HG03108 (cell line): ENCODE results near the gene ZFP2.
"Not testable (repeated sequence)": the region's sequence is repeated elsewhere in the genome, so short reads cannot be mapped to it uniquely, and the experiment has no call there.

Source experiments
- ATAC-seq: cut with Tn5 transposase; IDR thresholded peaks from one replicate; pipeline ENCODE4 v1.9.1; 2021; ENCODE audit warnings: moderate library complexity; ENCODE audit not compliant: unreplicated experiment

Gene ZFP2

DNA sequence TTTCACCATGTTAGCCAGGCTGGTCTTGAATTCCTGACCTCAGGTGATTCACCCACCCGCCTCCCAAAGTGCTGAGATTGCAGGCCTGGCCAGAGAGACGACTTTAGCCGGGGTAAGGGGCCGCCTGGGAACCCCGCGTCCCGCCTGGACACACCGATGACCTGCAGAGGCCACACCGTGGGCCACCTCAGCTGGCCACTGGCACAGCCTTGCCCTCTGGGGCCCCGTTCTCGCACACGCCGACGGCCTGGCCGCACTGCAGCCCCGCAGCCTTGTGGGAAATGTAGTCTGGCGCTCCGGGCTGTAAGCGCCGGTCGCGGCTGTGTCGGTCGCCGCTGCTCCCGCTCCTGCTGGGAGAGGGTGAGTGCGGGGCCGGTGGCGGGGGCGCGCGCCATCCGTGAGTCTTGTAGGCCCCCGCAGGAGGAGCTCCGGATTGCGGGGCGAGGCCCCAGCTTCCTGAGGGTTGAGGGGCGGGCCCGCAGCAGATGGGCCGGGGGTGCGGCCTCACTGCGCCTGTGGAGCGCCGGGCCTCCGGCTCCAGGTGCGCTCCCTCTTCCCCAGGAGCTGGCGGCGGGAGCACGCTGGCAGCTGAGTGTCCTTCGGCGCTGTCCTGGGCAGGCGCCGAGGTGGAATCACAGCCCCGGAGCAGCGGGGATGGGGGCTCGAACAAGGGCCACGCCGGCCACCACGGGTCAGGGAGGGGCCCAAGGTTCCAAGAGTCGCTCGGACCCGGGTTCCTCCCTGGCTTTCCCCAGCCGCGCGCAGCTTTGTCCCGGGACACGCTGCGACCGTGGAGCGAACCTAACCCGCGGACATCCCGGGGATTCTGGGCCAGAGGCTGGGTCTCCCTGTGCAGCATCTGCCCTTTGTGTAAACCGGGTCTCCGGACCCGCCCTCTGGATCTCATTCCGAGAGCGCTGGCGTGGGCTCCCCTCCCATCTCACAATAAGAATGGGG lies at the start of gene ZFP2:
ZFP2 (plus strand) TSS at position 299 of the 957 bp plus-strand sequence. CDS start 35,401 bp downstream, outside the sequence.
- peak; percentile 72 for ATAC-seq

DNA sequence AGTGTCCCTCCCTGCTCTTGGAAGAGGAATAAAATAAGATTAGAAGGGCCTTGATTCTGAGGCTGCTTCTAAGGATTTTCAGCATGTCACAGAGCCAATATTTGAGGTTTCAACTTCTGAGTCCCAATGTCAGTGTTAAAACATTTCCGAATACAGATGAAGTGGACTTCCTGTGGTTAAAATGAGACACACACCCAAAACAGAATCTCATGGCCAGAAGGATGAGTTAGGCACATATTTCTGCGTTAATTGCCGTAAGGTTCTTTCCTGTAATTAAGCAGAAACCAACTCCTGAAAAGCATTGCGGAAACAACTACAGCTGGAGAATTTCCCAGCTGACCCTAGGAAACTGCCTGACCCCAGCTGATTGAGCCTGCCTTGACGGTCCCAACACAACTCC lies 46.4 kb upstream of the ZFP2 start:
- no peak for ATAC-seq

- ATAC-seq, result no peak
These were observed 43.8 kb upstream of the ZFP2 start for GRCh38 chr5:178851951-178852350.

DNA sequence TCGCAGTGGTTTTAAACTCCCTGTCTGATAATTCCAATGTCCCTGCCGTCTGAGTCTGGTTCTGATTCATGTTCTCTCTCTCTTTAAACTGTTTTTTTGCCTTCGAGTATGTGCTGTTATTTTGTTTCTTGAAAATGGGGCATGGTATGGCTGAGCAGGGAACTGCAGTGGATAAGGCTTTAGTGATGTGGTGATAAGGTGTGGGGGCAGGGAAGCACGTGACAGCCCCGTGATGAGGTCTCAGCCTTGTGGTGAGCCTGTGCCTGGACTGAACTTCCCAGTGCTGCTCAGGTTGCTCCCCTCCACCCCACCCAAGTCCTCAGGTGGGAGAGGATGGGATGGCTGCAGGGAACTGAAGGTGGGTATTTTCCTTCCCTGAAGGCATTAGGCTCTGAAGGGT lies 41.4 kb upstream of the ZFP2 start:
- ATAC-seq, result no peak

DNA sequence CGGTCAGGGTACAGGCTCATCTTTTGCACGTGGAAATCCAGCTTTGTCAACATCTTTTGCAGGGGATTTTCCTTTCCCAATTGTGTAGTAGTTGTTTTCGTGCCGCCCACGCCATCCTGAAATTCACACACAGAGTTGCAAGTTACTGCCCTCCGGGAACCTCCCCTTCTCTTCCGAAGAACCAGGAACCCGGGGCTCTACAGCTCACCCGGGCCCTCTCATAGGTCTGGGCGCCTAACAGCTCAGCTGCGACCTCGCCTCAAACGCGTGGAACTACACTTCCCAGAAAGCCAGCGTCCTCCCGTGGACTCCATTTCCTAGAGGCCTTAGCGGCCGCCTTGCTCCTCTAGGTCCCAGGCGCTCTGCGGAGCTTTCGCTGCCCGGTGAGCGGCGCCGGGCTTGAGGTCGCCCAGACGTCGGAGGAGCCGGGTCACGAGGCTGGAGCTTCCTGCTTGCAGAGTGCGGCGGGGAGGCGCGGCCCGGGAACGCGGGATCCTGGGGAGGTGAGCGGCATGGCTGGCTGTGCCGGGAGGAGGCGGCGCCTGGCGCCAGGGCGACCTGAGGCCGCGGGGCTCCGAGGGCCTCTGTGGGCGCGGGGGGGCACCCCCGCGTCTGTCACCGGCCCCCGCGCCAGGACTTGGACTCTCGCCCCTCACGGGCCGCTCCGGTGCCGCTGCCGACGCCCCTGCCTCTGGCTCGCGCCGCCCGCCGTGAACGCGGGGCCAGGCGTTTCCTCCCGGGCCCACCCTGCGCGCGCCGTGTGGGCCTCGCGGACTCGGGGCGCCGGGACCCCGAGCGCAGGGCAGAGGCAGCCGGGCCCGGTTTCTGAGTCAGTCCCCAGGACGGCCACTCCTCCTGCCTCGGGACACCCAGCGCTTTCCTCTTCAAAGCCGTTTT lies 35.8 kb upstream of the ZFP2 start, which contains the start of gene ZNF354B:
ZNF354B (plus strand) TSS at position 329 of the 897 bp plus-strand sequence. CDS start 1,095 bp downstream, outside the sequence.
- peak; percentile 99 for ATAC-seq

DNA sequence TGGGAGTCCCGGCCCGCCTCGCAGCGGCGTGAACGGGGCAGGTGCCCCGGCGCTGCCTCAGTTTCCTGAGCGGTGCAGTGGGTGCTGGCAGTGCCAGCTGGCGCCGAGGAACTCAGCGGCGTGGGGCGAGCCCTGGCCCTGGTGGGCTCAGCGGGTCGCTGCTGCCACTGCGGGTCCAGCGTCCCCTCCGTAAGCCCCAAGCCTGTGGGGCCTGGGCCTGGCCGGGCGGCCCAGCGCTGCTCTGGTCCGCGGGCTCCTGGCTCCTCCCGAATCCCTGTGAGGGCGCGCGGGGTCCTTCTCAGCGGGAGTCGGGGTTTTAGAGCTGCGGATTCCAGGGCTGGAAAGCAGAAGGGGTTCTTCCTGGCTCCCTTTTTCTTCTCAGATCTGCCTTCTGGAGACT lies 35.1 kb upstream of the ZFP2 start:
- ATAC-seq, result not testable (repeated sequence)

DNA sequence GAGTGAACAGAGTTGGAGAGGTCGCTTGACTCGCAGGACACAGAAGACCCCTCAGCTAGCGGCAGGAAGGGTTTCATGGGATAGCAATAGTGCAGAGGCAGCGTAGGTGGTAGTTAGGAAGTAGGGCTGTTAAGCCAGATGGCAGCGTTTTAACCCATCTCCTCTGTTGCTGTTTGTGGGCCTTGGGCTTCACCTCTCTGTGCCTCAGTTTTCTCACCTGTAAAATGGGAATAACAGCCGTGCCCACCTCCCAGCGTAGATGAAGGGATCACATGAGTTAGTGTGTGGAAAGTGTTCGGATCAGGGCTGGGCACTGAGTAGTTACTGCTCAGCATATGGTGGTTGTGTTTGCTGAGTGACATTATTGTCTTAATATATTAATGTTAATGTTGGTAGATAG lies 34.1 kb upstream of the ZFP2 start:
- ATAC-seq, result no peak

DNA sequence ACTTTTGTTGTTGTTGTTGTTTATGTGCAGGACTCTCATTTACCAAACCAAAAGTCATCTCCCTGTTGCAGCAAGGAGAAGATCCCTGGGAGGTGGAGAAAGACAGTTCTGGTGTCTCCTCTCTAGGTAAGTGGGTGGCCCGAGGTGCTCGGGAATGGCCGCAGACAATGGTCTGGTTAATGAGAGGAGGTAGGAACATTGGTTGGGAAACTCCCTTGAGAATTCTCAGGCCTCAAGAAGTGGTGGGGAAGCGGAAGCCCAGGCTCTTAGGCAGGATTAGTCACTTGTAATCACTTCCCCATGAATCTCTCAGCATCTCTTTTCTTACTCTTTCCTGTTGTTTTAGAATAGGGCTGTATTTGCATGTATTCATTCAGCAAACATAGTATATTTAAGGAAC lies 28.8 kb upstream of the ZFP2 start:
- no peak for ATAC-seq

GRCh38 chr5:178869577-178869976 lies 26.1 kb upstream of the ZFP2 start:
- no peak for ATAC-seq

DNA sequence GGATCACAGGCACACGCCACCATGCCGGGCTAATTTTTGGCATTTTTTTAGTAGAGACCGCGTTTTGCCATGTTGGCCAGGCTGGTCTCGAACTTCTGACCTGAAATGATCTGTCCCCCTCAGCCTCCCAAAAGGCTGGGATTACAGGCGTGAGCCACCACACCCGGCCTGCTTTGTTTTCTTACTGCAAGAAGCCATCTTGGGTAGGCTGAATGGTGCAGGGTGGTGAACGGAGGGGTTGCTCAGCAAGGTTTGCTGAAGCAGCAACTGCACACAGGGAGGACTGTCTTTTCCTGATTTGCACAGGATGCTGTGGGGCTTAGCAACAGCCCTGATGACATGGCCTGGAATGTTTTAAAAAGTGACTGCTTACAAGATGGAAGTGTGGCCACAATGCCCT lies 25.3 kb upstream of the ZFP2 start:
- no peak for ATAC-seq

GRCh38 chr5:178872302-178872701 lies 23.4 kb upstream of the ZFP2 start:
- ATAC-seq, result no peak

- ATAC-seq, result not testable (repeated sequence)
These were observed 12.5 kb upstream of the ZFP2 start for GRCh38 chr5:178883115-178883694.

DNA sequence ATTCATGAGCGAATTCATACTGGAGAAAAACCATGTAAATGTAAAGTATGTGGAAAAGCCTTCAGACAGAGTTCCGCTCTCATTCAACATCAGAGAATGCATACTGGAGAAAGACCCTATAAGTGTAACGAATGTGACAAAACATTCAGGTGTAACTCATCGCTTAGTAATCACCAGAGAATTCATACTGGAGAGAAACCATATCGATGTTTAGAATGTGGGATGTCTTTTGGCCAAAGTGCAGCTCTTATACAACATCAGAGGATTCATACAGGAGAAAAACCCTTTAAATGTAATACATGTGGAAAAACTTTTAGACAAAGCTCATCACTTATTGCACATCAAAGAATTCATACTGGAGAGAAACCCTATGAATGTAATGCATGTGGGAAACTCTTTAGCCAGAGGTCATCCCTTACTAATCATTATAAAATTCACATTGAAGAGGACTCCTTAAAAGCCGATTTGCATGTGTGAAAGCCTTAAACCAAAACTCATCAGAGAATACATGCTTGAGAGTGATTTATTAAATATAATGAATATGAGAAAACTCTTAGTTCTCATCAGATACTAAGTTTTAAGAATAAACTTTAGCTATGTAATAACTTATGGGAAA lies 11.8 kb upstream of the ZFP2 start:
- no peak for ATAC-seq

DNA sequence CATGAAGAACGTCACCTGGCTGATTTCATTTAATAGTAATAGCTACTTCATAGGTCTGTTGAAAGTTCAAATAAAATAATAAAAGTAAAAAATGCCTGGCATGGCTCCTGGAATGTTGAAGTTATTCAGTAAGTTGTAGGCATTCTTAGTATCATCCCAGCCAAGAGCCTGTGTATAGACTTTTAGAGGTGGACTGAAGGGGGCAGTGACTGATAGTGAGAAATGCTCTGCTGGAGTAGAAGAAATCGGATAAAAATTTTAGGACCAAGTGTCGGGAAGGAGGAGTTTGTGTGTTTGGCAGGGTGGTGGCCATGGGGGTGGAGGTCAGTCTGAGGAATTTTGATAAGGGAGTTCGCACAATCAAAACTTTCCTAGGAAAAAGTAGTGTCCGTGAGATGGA lies 3.6 kb downstream of the ZFP2 start:
- no peak for ATAC-seq

GRCh38 chr5:178902849-178903248 lies 7.1 kb downstream of the ZFP2 start:
- no peak for ATAC-seq

GRCh38 chr5:178931846-178932760 lies 36.4 kb downstream of the ZFP2 start:
- ATAC-seq, result no peak

DNA sequence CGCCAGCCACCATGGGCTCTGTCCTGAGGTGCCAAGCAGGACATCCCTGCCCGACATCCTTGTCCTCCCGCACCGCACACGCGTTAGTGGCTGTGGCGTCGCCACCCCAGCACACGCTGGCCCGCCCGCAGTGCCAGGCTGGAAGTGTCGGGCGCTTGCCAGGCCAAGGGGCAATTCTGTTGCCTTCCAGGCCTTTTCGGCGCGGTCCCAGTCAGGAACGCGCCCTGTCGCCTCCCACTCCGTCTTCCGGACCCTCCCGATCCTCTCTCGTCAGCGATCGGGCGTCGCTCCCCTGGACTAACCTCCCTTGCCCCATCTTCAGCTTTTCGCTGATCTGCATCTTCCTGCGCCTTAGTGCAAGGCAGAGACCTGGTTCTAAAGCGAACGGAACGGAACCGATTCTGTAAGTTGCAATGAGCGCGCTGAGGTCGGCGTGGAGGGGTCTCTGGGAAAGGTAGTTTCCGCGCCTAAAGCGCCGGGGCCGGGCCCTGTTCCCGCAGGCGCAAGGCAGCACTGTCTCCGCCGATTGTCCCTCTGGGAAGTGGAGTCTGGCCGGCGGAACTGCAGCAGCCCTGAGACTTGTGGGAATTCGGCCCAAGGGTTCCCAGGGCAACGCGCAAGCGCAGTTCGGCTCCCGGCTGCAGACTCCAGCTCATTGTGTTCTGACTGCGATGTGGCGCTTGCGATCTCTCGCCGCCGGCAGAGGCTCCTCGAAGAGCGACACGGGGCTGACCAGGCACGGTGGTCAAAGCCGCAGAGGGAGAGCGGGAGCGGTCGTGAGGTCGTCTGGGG lies 45.1 kb downstream of the ZFP2 start, which contains the start of gene ZNF454:
ZNF454 (plus strand) TSS at position 630 of the 792 bp plus-strand sequence. CDS start 1,594 bp downstream, outside the sequence.
- ATAC-seq, result no peak

- no peak for ATAC-seq
These were observed 45.6 kb downstream of the ZFP2 start for GRCh38 chr5:178941361-178941760.
